ENCODE measurements around the gene PSMA5. TPM values are rescaled to one million over a fixed set of nuclear protein-coding genes. Genes with fewer than 3 reads are reported as not detected.
"Not testable (repeated sequence)": the region's sequence is repeated elsewhere in the genome, so short reads cannot be mapped to it uniquely, and the experiment has no call there.

Gene PSMA5
- polyA plus RNA-seq, 3 donors = 135 to 147 (median 136) TPM

GRCh38 chr1:109393617-109394233 lies 32.5 kb downstream of the PSMA5 start:
- DNase-seq (ENCODE audit: low read depth in 3 of 3, low spot score in 2 of 3) = no peak

- DNase-seq (ENCODE audit: low read depth in 3 of 3, low spot score in 2 of 3) = no peak
These were observed 33.2 kb downstream of the PSMA5 start for GRCh38 chr1:109392788-109393616.

GRCh38 chr1:109392037-109392787 lies 34.0 kb downstream of the PSMA5 start:
- DNase-seq (ENCODE audit: low read depth in 3 of 3, low spot score in 2 of 3) = no peak

- no peak for DNase-seq (ENCODE audit: low read depth in 3 of 3, low spot score in 2 of 3)
These were observed 34.6 kb downstream of the PSMA5 start for GRCh38 chr1:109391626-109392025.

- no peak for DNase-seq (ENCODE audit: low read depth in 3 of 3, low spot score in 2 of 3)
These were observed 35.1 kb downstream of the PSMA5 start for GRCh38 chr1:109391157-109391556.

GRCh38 chr1:109389638-109390341 lies 36.5 kb downstream of the PSMA5 start:
- no peak for DNase-seq (ENCODE audit: low read depth in 3 of 3, low spot score in 2 of 3)

- DNase-seq (ENCODE audit: low read depth in 3 of 3, low spot score in 2 of 3) = no peak
These were observed 37.2 kb downstream of the PSMA5 start for GRCh38 chr1:109388884-109389637.

GRCh38 chr1:109388208-109388711 lies 38.0 kb downstream of the PSMA5 start:
- no peak for DNase-seq (ENCODE audit: low read depth in 3 of 3, low spot score in 2 of 3)

GRCh38 chr1:109386054-109386717 lies 40.1 kb downstream of the PSMA5 start:
- DNase-seq (ENCODE audit: low read depth in 3 of 3, low spot score in 2 of 3) = no peak

- no peak for DNase-seq (ENCODE audit: low read depth in 3 of 3, low spot score in 2 of 3)
These were observed 40.8 kb downstream of the PSMA5 start for GRCh38 chr1:109385417-109385816.

- no peak for DNase-seq (ENCODE audit: low read depth in 3 of 3, low spot score in 2 of 3)
These were observed 42.4 kb downstream of the PSMA5 start for GRCh38 chr1:109383854-109384253.

- DNase-seq (ENCODE audit: low read depth in 3 of 3, low spot score in 2 of 3) = no peak
These were observed 43.0 kb downstream of the PSMA5 start for GRCh38 chr1:109383087-109383779.

GRCh38 chr1:109381573-109381972 lies 44.7 kb downstream of the PSMA5 start:
- no peak for DNase-seq (ENCODE audit: low read depth in 3 of 3, low spot score in 2 of 3)

GRCh38 chr1:109379907-109380306 lies 46.3 kb downstream of the PSMA5 start:
- DNase-seq (ENCODE audit: low read depth in 3 of 3, low spot score in 2 of 3) = no peak

- DNase-seq (ENCODE audit: low read depth in 3 of 3, low spot score in 2 of 3) = no peak
These were observed 46.8 kb downstream of the PSMA5 start for GRCh38 chr1:109379422-109379821.

GRCh38 chr1:109377698-109378097 lies 48.5 kb downstream of the PSMA5 start:
- DNase-seq (ENCODE audit: low read depth in 3 of 3, low spot score in 2 of 3) = no peak

GRCh38 chr1:109373696-109374095 lies 52.6 kb downstream of the PSMA5 start:
- DNase-seq (ENCODE audit: low read depth in 3 of 3, low spot score in 2 of 3) = not testable (repeated sequence)

- no peak for DNase-seq (ENCODE audit: low read depth in 3 of 3, low spot score in 2 of 3)
These were observed 53.1 kb downstream of the PSMA5 start for GRCh38 chr1:109373126-109373525.

- DNase-seq (ENCODE audit: low read depth in 3 of 3, low spot score in 2 of 3) = no peak
These were observed 54.0 kb downstream of the PSMA5 start for GRCh38 chr1:109372281-109372680.
